ENCODE measurements around the gene SERPINB1.

- no peak for TF ChIP-seq CTCF (IDR thresholded peaks at IDR 0.05 in 2 of 3, conservative IDR thresholded peaks at IDR 0.05 in 1 of 3; ENCODE audit: borderline replicate concordance in 1 of 3, insufficient read depth in 1 of 3, low read depth in 2 of 3, low read length in 2 of 3)
- no peak for TF ChIP-seq EZH2 (IDR thresholded peaks at IDR 0.05)
- no peak for TF ChIP-seq POLR2AphosphoS5 (IDR thresholded peaks at IDR 0.05; ENCODE audit: low read depth, low read length)
- no peak for TF ChIP-seq CEBPB (IDR thresholded peaks at IDR 0.05; ENCODE audit: low read depth)
- no peak for TF ChIP-seq REST (IDR thresholded peaks at IDR 0.05; ENCODE audit: low read depth)
- TF ChIP-seq POLR2A (IDR thresholded peaks at IDR 0.05; ENCODE audit: borderline replicate concordance, extremely low read depth, insufficient read depth, insufficient read length), result no peak
- TF ChIP-seq SRF (IDR thresholded peaks at IDR 0.05; ENCODE audit: low read depth), result no peak
- TF ChIP-seq JUND (IDR thresholded peaks at IDR 0.05), result no peak
- TF ChIP-seq MAX (IDR thresholded peaks at IDR 0.05), result no peak
- no peak for TF ChIP-seq FOSL1 (IDR thresholded peaks at IDR 0.05; ENCODE audit: low read depth)
- TF ChIP-seq ZBTB33 (IDR thresholded peaks at IDR 0.05; ENCODE audit: extremely low read depth, insufficient replicate concordance, low read length), result no peak
- TF ChIP-seq ATF3 (IDR thresholded peaks at IDR 0.05), result no peak
- TF ChIP-seq RAD21 (IDR thresholded peaks at IDR 0.05; ENCODE audit: low read depth), result no peak
- no peak for TF ChIP-seq YY1 (IDR thresholded peaks at IDR 0.05; ENCODE audit: extremely low read depth, insufficient replicate concordance, low read depth, low read length)
Measured at GRCh38 chr6:2857185-2857579, 15.5 kb upstream of the SERPINB1 start.
